HG03469 (cell line): ENCODE results near the gene RALB.
A peak's percentile ranks its signal among the peaks of the same experiment; 100 is the strongest.
"Not testable (repeated sequence)": the region's sequence is repeated elsewhere in the genome, so short reads cannot be mapped to it uniquely, and the experiment has no call there.

Source experiments
- ATAC-seq: cut with Tn5 transposase; IDR thresholded peaks from one replicate; pipeline ENCODE4 v1.9.1; 2021; ENCODE audit warnings: mild to moderate bottlenecking, moderate library complexity, moderate number of reproducible peaks; ENCODE audit not compliant: unreplicated experiment

The RALB gene

DNA sequence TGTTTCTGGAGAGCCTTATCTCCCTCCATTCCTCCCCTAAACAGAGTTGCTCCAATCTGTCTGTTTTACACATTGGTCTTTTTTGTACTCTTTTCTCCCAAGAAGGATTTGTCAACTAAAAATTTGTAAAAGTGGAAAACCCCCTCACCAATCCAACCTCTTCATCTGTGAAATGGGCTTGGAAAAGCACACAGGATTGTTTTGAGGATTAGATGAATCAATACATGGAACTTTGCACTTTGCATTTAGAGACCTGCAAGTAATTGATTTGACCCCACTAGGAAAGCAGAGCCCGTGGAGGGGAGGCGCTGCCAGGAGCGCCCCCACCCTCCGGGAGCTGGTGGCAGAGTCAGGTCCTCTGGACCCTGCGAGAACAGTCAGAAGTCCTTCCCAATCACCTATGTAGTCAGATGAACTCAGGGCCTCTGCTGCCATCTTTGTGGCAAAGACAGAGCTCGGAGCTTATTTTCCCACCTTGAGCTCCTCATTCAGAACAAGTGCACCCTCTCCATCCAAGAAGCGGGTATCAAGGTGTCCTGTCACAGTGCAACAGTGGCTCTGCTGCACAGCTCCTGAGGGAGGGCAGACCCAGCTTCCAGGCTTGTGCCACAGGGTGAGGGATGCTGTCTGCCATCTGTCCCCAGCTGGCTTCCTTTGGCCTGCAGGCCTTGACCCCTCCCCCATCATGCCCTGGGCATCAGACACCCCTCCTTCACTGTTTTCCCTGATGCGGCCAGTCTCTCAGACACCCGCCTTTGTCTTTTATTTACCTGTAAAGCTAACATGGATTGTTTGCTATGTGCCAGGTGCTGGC, 27.7 kb upstream of the RALB start:
- ATAC-seq = no peak

DNA sequence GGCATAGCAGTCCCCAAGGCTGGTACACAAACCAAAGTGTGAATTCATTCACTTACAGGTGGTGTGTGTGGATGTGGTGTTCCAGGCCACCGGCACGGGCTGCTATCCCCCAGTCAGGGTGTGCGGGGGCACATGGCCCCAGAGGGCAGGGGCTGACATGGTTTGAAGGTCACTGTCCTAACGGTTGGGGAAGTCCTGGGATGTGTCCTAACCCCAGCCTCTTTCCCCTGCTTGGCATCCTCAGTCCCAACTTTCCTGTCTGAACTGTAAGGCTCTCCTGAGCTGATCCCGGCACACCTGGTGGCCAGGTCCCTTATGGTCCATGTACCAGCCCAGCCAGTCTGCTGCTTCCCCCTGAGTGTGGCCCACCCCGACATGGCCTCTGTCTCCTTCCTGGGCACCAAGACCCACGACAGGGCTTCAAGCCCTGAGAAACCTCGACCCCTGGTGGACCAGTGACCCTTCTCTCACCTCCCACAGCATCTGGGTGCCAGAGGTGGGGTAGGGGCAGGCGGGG, 27.0 kb upstream of the RALB start:
- no peak for ATAC-seq

DNA sequence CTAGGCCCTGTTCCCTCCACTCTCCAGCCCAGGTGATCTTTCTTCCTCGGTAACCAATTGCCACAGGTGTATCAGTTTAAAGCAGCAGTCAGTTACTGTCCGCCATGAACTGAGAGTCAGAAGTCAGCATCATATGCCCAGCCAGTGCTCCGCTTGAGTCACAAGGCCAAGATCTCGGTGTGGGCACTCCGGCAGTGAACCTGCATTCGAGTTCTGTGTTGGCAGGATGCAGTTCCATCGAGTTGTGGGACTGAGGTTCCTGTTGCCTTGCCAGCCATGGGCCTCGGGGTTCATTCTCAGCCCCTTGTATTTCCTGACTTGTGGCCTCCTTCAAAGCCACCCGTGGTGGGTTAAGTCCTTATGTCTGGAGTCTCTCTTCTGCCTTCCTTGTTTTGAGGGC, 26.3 kb upstream of the RALB start:
- no peak for ATAC-seq

DNA sequence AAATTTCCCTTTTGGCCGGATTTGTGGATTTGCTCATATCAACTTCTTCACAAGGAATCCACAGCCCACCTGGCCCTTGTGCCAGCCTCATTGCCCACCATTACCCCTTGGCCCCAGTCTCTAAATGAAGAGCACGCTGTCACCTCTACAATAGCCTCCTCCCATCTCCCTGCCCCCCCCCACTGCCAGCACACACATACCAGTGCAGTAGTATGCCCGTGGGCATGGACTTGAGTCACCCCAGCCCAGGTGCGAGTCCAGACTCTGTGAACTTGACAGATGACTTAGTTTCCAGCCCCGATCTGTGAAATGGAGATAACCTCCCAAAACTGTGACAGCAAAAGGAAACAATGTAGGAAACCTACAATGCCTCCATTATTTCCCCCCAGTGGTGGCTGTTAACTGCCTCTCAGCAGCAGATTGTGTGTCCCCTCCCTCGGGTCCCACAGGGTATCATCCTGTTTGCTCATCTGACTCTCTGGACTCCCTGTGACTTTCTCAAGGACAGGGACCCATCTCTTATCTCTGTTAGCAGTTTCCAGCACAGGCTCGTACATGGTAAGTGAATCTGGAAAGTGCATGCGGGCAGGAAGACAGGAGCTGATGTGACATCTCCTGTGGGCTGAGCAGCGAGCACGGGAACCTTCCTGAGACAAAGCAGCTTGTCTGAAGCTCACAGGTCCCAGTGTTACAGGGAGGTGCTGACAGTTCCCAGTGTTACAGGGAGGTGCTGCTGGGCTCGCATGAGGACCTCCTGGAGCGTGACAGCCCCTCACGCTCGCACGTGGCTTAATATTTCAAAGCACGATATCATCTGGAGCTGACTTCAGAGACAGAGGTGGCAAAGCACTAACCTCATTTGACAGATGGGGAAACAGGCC, 25.3 kb upstream of the RALB start:
- ATAC-seq = no peak

DNA sequence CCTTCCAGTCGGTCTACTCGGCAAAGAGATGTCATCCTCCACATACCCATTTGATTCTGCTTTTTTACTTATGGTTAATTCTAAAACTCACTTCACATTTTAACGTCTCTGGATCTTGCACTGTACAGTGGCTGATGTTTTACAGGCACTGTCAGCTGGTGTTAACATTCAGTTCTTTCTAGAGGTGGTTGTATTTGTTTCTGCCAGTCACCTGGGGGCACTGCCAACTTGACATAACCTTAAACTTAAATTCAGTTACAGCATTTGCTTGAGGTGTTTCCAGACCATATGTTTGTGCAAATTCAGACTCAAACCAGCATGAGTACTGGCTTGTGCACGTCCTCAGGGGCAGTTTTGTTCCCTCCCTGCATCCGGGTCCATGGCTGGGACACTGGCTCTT, 24.1 kb upstream of the RALB start:
- ATAC-seq = no peak

DNA sequence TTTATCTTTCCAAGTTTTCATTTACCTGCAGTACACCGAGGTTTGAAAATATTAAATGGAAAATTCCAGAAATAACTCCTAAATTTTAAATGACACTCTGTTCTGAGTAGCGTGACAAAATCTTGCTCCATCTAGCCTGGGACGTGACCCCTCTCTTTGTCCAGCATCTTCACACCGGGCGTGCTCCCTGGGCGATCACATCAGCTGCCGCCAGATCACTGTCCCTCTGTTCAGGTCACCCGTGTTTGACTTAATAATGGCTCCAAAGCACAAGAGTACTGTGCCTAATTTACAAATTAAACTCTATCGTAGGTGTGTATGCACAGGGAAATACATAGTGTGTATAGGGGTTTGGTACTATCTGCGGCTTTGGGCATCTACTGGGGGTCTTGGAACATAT, 23.3 kb upstream of the RALB start:
- no peak for ATAC-seq

DNA sequence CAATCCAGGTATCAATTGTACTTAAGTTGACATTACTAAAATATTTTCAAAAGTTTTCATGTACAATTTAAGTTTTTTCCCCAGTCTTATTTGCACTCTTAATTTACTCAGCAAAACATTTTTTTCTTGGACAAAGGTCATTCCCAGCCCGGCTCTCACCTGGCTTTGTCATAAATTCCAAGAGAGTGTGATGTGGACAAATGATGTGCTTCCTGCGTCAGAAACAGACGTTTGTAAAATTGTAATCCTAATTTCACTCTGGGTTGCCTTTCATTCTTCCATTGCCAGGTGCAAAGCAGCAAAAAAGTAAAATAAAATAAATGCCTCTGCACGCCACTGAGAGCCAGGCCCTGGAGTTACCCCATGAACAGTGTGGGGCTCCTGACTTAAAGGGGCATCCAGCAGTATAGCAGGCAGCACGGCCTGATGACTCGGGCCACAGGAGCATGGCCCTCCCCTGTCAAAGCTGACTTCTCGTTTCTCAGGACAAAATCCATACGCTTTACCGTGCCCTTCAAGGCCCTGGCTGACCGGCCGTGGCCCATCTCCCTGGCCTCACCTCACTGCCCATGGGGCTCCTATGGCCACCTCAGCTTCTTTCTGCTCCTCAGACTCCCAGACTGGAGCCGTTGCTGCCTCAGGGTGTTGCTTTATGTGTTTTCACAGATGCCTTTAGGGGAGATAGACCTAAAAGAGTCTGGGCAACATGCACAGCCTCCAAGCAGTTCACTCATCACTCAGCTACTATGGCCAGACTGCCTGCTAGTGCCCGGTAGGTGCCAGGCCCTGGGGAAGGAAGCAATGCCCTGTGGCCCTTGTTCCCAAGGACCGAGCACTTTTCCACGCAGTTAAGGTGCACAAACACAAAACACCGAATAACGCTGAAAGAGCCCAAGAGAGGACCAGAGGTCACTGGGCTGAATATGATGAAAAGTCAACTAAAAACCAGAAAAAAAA, 21.9 kb upstream of the RALB start:
- no peak for ATAC-seq

DNA sequence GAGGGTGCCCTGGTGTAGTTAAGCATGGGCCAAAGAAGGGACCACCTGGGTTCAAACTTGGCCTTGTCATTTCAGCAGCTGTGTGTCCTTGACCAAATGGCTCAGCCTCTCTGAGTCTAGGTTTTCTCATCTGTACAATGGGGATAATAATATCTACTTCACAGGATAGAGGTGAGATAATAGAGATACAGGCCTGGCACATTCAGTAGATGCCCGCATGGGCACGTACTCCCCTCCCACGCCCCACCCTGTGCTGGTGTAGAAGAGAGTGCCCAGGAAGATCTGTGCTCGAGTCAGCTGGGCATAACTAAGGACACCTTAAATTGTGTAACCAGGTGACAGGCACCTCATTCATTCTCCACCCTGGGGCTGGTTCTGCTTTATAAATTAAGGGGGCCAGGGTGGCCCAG, 21.1 kb upstream of the RALB start:
- ATAC-seq = no peak

DNA sequence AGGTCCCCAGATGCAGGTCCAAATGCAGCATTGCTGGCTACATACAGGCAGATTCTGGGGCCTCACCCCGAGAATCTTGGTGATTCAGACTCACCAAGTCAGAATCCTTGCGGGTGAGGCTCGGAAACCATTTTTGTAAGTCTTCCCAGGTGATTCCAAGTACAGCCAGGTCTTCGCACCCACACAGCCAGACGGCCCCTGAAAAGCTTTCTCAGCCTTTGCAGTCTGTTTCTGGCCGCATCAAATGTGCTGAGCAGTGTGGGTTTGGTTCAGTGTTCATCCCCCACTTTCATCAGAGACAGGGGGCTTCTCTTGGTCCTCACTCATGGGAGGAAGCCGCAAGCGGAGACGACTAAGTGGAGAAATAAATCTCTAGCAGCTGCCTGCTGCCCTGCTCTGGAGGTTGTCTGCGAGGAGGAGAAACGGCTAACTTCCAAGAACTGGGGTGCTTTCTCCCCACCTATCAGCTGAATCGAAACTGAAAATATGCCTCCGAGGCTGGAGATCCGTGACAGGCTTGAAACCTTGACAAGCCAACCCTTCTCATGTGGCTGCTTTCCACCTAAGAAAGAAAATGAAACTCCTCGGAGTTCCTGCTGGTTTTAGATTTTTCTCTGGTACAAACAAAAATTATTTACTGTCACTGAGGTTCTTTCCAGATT, 20.5 kb upstream of the RALB start:
- ATAC-seq = peak; percentile 84

DNA sequence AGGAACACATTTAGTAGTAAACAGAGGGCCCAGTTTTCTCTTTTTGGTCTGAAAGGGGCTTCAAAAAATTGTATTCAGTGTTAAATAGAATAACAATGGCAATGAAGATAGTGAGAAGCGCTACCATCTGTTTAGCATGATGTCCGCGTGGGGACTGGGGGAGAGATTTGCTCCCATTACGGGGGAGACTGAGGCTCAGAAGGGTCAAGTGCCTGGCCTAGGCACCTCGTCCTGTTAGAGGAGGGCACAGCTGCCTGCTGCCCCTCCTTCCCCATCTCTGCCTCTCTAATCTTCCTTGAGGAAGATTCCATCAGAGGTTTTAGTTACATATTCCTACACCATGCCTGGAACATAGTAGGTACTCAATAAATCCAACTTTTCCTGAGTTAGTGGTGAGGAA, 19.4 kb upstream of the RALB start:
- ATAC-seq = no peak

DNA sequence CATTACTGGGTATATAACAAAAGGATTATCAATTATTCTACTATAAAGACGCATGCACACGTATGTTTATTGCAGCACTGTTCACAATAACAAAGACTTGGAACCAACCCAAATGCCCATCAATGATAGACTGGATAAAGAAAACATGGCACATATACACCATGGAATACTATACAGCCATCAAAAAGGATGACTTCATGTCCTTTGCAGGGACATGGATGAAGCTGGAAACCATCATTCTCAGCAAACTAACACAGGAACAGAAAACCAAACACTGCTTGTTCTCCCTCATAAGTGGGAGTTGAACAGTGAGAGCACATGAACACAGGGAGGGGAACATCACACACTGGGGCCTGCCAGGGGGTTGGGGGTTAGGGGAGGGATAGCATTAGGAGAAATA, 17.5 kb upstream of the RALB start:
- ATAC-seq = not testable (repeated sequence)

DNA sequence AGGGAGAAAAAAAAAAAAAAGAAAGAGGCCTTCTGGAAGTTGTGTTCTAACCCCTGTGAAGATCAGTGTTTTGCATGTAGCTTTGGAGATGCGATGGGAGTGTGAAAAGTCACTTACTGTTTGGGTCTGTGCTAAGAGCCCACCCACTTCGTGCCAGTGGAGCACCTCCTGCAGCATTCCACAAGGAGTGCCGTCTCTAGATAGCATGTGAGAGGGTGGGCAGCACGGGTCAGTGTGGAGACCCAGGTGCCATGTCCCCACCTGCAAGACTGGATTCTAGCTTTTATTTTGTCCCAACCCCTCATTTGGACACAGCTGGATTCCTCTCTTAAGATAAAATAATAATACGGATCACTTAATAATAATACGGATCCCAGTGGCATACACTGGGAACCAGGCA, 17.0 kb upstream of the RALB start:
- no peak for ATAC-seq

DNA sequence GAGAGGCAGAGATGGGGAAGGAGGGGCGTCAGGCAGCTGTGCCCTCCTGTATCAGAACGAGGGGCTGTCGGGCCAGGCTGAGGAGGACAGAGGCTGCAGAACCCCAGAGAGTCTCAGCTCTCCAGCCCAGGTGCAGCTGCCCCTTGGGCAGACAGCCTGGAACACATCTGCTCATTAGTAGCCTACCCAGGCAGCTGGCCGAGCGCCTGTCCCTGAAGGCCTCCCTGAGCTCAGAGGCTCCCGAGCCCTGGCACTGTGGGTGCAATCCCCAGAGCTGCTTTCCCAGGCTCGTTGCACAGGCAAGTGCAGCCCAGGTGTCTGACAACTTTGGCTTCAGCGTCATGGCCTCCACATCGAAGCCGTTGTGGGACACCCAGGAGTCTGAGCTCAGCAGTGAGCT, 16.3 kb upstream of the RALB start:
- no peak for ATAC-seq

DNA sequence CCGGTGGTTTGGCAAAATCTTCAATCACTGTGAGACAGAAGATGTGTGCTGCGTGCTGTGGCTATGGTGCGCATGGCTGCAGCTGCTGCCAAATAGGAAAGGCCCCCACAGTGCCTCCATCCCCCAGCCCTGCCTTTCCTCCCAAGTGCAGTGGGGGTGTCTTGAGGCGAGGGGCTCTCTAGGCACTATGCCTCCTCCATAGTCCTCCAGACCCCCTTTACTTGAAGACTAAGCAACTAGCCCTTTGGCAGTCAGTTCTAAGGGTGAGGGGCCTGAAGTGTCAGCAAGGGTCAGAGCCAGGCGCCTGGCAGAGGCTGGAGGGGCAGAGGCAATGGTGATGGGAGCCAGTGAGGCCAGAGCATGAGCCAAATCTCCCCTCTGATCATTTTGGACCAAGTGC, 15.9 kb upstream of the RALB start:
- no peak for ATAC-seq

DNA sequence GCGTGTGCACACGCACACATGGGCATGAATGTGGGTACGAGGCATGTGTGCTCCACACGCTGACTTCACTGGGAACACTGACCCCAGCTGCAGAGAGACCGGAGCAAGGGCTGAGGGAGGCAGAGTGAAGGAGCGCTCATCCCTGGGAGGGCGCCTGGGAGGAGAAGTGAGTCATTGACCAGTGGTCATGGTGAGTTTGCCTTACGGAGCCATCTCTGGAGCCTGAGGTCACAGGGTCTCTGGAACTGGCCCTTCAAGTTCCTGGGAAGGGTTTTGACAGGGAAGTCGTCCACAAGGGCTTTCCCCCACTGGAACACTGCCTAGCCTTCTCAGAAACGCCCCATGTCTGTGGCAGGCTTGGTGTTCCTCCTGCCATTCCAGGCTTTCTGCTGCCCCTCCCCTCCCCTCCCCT, 15.2 kb upstream of the RALB start:
- no peak for ATAC-seq

DNA sequence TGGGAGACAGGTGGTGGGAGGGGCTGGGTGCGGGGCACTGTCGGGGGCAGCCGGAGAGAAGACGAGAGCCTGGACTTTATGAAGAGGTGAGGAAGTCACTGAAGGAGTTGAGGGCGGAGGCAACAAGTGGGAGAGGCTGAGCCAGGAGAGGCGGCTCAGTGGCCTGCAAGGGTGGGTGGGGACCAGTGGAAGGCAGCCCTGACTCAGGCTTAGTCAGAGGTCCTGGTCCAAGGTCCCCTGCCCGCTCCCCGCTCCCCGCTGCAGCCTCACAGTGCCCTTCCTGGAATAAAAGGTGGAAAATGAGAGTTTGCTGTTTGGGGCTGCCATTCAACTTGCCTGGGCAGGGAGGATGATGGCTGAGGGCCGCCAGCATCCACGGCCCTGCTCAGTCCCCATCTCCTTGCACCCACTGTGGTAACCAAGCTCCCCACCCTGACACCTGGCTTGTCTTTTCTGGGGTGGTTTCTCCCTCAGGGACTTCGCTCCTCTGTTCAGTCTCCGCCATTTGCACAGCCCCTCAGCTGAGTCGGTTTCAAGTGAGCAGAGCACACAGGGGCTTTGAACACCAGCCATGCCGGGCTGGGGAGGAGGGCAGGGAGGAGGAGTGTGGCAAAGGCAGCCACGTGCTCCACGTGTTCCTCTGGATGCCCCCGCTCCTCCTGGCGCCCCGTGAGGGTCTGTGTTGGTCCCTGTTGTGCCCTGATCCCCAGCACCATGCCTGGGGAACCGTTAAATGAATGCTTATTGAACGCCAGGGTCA, 13.7 kb upstream of the RALB start:
- ATAC-seq = no peak

DNA sequence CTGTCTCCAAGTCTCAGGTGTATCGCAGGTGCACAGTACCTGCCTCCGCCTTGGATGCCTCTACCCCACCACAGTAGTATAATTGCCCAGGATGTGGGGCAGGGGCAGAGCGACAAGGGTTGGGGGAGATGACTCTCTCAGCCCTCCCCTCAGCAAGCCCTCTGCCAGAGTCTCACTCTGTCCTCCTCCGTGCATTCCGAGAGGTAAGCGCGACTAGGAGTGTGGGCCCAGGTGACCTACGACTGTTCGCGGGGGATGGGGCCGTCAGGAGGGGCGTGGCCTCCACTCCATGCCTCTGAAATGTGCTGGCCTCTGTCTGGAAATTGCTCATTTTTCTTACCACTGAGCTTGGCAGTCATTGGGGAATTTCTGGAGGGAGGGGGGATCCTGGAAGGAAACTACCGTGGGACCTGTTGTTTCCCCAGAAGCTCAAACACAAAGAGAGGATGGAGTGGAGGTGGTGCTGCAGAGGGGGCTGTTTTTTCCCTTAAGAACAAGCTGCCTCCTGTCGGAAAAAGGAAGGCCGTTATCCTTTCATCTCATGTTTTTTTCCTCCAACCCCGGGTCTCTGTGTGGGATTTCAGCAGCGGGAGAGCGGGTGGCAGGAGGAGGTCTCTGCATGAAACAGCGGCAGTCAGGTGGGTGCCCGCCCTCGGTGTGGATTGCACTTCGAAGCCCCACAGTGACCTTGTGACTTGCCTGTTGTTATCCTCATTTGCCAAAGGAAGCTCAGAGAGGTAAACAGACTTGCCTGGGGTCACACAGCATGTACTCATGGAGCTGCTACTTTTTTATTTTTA, 13.0 kb upstream of the RALB start:
- ATAC-seq = no peak

DNA sequence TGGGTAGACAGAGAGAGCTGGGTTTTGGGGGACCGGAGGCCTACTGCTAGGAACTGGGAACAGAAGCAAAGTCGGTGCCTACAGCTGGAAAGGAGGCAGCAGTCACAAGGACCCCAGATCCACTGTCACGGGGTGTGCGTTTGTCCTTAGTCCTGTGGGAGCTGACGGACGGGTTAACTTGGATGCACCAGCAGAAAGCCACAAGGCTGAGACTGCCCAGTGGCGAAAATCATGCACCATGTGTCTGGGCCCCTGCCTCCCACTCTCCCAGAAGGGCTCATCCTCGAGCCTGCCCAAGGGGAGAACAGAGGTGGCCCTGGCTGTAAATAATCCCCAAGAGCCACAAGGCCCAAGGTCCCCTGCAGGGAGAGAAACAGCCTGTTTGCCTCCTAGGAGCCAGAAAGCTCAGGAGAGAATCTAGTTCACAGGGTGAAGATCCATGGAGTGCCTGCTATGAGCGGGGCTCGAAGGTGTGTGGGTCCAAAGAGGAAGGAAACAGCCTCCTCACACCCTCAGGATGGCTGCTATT, 11.7 kb upstream of the RALB start:
- ATAC-seq = no peak
